Upper lobe of left lung (tissue), 6 donors: Measurements from ENCODE around the gene MAP1LC3C. TPM values are rescaled to one million over a fixed set of nuclear protein-coding genes. Genes with fewer than 3 reads are reported as not detected.

Experiments used
- ATAC-seq, 2 donors: fragments of 200-7000 bp; cut with Tn5 transposase; one replicate each; pipeline ENCODE4 v1.9.1; 2022; ENCODE audit warnings: mild to moderate bottlenecking in 2 of 2, moderate library complexity in 2 of 2; ENCODE audit not compliant: low FRiP score in 2 of 2
- DNase-seq, 2 donors: peaks; one replicate each; pipeline ENCODE4 v3.0.0-alpha.2; 2019 to 2020
- H3K27ac ChIP-seq, 4 donors: fragments of 200-600 bp; sonication (generic); one replicate each; pipeline ENCODE4 v1.5.1; 2016 to 2019
- H3K27me3 ChIP-seq, 4 donors: fragments of 200-600 bp; sonication (generic); one replicate each; pipeline ENCODE4 v1.5.1; 2017 to 2019
- H3K36me3 ChIP-seq, 4 donors: fragments of 200-600 bp; sonication (generic); one replicate each; pipeline ENCODE4 v1.5.1; 2016 to 2019
- H3K4me1 ChIP-seq, 4 donors: fragments of 200-600 bp; sonication (generic); one replicate each; pipeline ENCODE4 v1.5.1; 2018 to 2019
- H3K4me3 ChIP-seq, 4 donors: fragments of 200-600 bp; sonication (generic); one replicate each; pipeline ENCODE4 v1.5.1; 2017 to 2019; ENCODE audit warnings: mild to moderate bottlenecking in 2 of 4, moderate library complexity in 1 of 4
- H3K9me3 ChIP-seq, 4 donors: fragments of 200-600 bp; sonication (generic); one replicate each; pipeline ENCODE4 v1.5.1; 2018 to 2019
- EP300 ChIP-seq, 4 donors: sonication (generic); formaldehyde crosslinking; IDR thresholded peaks; one replicate each; pipeline ENCODE4 v1.5.1; 2017; ENCODE audit warnings: antibody characterized with exemption in 4 of 4, control low read depth in 2 of 4
- POLR2A ChIP-seq, 4 donors: fragments of 450-650 bp; IDR thresholded peaks; one replicate each; pipeline ENCODE4 v1.5.1; 2016 to 2017; ENCODE audit warnings: antibody characterized with exemption in 4 of 4, mild to moderate bottlenecking in 2 of 4
- POLR2AphosphoS5 ChIP-seq, 2 donors: sonication (generic); formaldehyde crosslinking; IDR thresholded peaks; one replicate each; pipeline ENCODE4 v1.5.1; 2017; ENCODE audit warnings: antibody characterized with exemption in 2 of 2
- WGBS, 2 donors: methylation state at CpG; one replicate each; pipeline ENCODE4 v1.1.5; 2017 to 2018; 5-methylcytosine and 5-hydroxymethylcytosine counted together
- total RNA-seq, 6 donors: library from RNA; depleted of rRNA in 4 of 6; stranded (reverse); fragments of >200 nt in 4 of 6; gene quantifications; one replicate each; pipeline versions ENCODE4 v1.1.0 to v1.2.1, GENCODE V29; 2016 to 2021
- TF ChIP-seq, protein P1 (sequence below), 6 experiments: fragments of 450-650 bp in 4 of 6; fragments of 200-600 bp in 2 of 6; sonication (generic) in 2 of 6; IDR thresholded peaks; one replicate each; pipeline ENCODE4 v1.5.1; 2016 to 2019; ENCODE audit warnings: antibody characterized with exemption in 6 of 6
- donor health status: DM: no; HTN: no; CAD: no; lungs with moderate emphysema.
- donor health status: DM: no; HTN: yes; CAD: no; lungs with severe emphysema.

The MAP1LC3C gene
- total RNA-seq, 6 donors from 2014 or later: 1.5 to 9.1 (median 5.6) TPM; not detected in 1

- H3K36me3 ChIP-seq: no peaks in the 10 kb centered on the region
- TF ChIP-seq EP300 (IDR thresholded peaks at IDR 0.05): no peak
- TF ChIP-seq, protein P1, sequence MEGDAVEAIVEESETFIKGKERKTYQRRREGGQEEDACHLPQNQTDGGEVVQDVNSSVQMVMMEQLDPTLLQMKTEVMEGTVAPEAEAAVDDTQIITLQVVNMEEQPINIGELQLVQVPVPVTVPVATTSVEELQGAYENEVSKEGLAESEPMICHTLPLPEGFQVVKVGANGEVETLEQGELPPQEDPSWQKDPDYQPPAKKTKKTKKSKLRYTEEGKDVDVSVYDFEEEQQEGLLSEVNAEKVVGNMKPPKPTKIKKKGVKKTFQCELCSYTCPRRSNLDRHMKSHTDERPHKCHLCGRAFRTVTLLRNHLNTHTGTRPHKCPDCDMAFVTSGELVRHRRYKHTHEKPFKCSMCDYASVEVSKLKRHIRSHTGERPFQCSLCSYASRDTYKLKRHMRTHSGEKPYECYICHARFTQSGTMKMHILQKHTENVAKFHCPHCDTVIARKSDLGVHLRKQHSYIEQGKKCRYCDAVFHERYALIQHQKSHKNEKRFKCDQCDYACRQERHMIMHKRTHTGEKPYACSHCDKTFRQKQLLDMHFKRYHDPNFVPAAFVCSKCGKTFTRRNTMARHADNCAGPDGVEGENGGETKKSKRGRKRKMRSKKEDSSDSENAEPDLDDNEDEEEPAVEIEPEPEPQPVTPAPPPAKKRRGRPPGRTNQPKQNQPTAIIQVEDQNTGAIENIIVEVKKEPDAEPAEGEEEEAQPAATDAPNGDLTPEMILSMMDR (IDR thresholded peaks at IDR 0.05): no peak
- TF ChIP-seq POLR2AphosphoS5 (IDR thresholded peaks at IDR 0.05): no peak
- no peak for TF ChIP-seq POLR2A (IDR thresholded peaks at IDR 0.05)
- DNase-seq: peak in 1 of 2 donors; percentile 77
- H3K9me3 ChIP-seq: no peaks in the 10 kb centered on the region
- 86 to 96% methylated on average over 22 to 33 of the region's 33 CpGs for WGBS, 2 donors
- ATAC-seq: peak; percentile 26 to 32
- no peak within 1 kb of the TSS for H3K27ac ChIP-seq
- H3K27me3 ChIP-seq: no peaks in the 10 kb centered on the region
- no peaks in the 10 kb centered on the region for H3K4me1 ChIP-seq
- no peak within 1 kb of the TSS for H3K4me3 ChIP-seq
Observed at GRCh38 chr1:241957692-241958494, 41.0 kb downstream of the MAP1LC3C start, which contains the start of gene BECN2. Gene BECN2 (plus strand): TSS chr1:241957767. CDS start chr1:241957767, 0 bp downstream.

DNA sequence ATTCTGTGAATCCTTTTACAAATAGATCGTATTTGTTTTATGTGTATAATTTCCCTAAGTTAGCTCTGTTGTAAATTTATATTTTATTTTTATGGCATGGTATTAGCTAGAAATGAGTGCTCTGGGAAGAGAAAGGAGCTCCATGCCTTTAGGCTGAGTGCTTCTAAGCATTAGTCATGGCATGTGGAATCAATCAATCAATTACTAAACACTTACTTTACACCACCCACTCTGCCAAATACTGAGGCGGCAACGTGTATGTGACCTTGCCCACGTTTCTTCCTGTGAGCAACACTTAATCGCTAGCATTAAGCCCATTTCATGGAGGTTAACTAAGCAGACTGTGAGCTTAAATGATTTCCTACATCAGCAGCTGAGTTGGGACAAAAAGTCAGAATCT is 48.5 kb downstream of the MAP1LC3C start:
- DNase-seq (no peak), ATAC-seq (peak in 1 of 2 donors; percentile 44)
- Histone ChIP-seq H3K4me1 (no peaks in the 10 kb centered on the region), H3K36me3 (no peaks in the 10 kb centered on the region), H3K4me3 (no peak overlapping the region), H3K9me3 (no peaks in the 10 kb centered on the region), H3K27me3 (no peaks in the 10 kb centered on the region), H3K27ac (no peak overlapping the region)
- 59 to 60% methylated on average over 5 of the region's 5 CpGs for WGBS, 2 donors
- TF ChIP-seq EP300 (IDR thresholded peaks at IDR 0.05): no peak
- TF ChIP-seq, protein P1 (IDR thresholded peaks at IDR 0.05): no peak
- TF ChIP-seq POLR2A (IDR thresholded peaks at IDR 0.05): no peak

DNA sequence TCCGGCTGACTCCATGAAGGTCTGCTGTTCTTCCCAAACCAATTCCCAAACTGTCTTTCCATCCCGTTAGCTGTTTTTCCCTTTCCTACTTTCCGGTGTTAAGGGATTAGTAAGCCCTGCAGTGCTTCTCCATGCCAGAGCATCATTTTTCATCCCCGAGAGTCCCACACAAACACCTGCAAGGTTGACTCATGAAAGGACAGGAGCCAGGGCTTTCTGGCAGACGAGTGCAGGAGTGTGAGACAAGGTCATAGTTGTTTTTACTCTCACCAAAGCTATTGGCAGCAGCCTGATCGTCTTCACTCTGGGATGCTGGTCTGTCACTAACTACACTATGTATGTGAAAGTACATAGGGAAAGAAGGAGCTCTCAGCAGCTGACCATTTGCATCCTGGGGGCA is 51.5 kb downstream of the MAP1LC3C start:
- DNase-seq (no peak), ATAC-seq (peak in 1 of 2 donors; percentile 19)
- H3K4me1 ChIP-seq: no peaks in the 10 kb centered on the region
- no peaks in the 10 kb centered on the region for H3K36me3 ChIP-seq
- no peaks in the 10 kb centered on the region for H3K27me3 ChIP-seq
- H3K4me3 ChIP-seq: no peak overlapping the region
- 67 to 75% methylated on average over 6 of the region's 6 CpGs for WGBS, 2 donors
- no peak for TF ChIP-seq POLR2AphosphoS5 (IDR thresholded peaks at IDR 0.05)
- TF ChIP-seq EP300 (IDR thresholded peaks at IDR 0.05): no peak
- TF ChIP-seq, protein P1 (IDR thresholded peaks at IDR 0.05): no peak
- TF ChIP-seq POLR2A (IDR thresholded peaks at IDR 0.05): no peak
- no peak overlapping the region for H3K27ac ChIP-seq
- H3K9me3 ChIP-seq: no peaks in the 10 kb centered on the region

Other genes with a start within 250 kb of the MAP1LC3C start
- 1 to 10 TPM in 3 of 6 donors, under 1 TPM in 2, not detected in 1; 0.59 to 4.3 (median 1.8) TPM for gene EXO1, start 150.9 kb downstream of the MAP1LC3C start, total RNA-seq
- gene BECN2, start 41.3 kb downstream of the MAP1LC3C start, total RNA-seq: not detected